ENCODE data around the gene CCNY.

The CCNY gene

DNA sequence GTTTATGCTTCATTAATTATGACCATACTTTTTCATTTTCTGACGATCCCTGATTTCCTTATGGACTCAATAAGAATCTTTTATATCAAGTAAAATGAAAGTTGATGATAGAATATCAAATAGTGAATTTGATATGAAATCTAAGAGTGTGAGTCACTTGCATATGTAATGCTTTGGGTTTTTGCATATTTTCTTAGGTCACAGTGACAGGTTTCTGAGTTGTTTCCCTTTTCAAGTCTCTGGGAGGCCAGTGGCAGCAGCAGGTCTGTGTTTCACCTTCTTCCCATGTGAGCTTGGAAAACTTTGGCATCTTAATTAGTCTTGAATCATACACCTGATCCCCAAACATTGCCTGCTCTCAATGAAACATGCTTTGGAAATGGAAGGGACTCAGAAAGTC, 234.1 kb downstream of the CCNY start:
- TF ChIP-seq NFIC (IDR thresholded peaks at IDR 0.05) (no peak), TCF12 (IDR thresholded peaks at IDR 0.05; ENCODE audit: low read depth) (no peak), TAF1 (IDR thresholded peaks at IDR 0.05; ENCODE audit: low read depth) (no peak), EGR1 (IDR thresholded peaks at IDR 0.05) (no peak)
- TF ChIP-seq, protein P1, sequence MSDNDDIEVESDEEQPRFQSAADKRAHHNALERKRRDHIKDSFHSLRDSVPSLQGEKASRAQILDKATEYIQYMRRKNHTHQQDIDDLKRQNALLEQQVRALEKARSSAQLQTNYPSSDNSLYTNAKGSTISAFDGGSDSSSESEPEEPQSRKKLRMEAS (IDR thresholded peaks at IDR 0.05) = no peak

DNA sequence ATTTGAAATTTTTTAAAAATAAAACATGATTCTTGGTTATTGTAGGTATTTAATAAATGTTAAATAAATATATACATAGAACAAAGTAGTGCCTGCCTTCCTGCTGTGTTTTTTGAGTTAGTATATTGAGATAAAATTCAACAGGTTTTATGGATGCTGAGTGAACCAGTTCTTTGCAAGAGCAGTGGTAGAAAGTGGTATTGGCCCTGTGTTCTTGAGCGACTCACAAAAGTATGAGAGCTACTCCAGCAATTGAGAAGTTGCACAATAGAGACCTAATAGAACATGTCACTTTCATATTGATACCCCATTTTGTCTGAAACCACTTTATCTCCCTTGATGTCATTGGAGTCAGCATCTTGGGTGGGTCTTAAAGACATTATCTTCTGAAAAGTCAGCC, 236.3 kb downstream of the CCNY start:
- TF ChIP-seq CEBPB (IDR thresholded peaks at IDR 0.05) (no peak), ZBTB7A (IDR thresholded peaks at IDR 0.05; ENCODE audit: low read depth) (no peak), TEAD4 (IDR thresholded peaks at IDR 0.05) (no peak), YY1 (IDR thresholded peaks at IDR 0.05; ENCODE audit: low read depth) (no peak), RAD21 (IDR thresholded peaks at IDR 0.05; ENCODE audit: low read depth) (no peak), CREB1 (IDR thresholded peaks at IDR 0.05; ENCODE audit: low read depth) (no peak), TCF12 (IDR thresholded peaks at IDR 0.05; ENCODE audit: low read depth) (no peak), NFIC (IDR thresholded peaks at IDR 0.05) (no peak), TAF1 (IDR thresholded peaks at IDR 0.05; ENCODE audit: low read depth) (no peak), EGR1 (IDR thresholded peaks at IDR 0.05) (no peak)
- TF ChIP-seq, protein P1 (IDR thresholded peaks at IDR 0.05) = no peak
- TF ChIP-seq, protein P2, sequence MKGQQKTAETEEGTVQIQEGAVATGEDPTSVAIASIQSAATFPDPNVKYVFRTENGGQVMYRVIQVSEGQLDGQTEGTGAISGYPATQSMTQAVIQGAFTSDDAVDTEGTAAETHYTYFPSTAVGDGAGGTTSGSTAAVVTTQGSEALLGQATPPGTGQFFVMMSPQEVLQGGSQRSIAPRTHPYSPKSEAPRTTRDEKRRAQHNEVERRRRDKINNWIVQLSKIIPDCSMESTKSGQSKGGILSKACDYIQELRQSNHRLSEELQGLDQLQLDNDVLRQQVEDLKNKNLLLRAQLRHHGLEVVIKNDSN (IDR thresholded peaks at IDR 0.05) = no peak
- TF ChIP-seq, protein P3, sequence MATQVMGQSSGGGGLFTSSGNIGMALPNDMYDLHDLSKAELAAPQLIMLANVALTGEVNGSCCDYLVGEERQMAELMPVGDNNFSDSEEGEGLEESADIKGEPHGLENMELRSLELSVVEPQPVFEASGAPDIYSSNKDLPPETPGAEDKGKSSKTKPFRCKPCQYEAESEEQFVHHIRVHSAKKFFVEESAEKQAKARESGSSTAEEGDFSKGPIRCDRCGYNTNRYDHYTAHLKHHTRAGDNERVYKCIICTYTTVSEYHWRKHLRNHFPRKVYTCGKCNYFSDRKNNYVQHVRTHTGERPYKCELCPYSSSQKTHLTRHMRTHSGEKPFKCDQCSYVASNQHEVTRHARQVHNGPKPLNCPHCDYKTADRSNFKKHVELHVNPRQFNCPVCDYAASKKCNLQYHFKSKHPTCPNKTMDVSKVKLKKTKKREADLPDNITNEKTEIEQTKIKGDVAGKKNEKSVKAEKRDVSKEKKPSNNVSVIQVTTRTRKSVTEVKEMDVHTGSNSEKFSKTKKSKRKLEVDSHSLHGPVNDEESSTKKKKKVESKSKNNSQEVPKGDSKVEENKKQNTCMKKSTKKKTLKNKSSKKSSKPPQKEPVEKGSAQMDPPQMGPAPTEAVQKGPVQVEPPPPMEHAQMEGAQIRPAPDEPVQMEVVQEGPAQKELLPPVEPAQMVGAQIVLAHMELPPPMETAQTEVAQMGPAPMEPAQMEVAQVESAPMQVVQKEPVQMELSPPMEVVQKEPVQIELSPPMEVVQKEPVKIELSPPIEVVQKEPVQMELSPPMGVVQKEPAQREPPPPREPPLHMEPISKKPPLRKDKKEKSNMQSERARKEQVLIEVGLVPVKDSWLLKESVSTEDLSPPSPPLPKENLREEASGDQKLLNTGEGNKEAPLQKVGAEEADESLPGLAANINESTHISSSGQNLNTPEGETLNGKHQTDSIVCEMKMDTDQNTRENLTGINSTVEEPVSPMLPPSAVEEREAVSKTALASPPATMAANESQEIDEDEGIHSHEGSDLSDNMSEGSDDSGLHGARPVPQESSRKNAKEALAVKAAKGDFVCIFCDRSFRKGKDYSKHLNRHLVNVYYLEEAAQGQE (IDR thresholded peaks at IDR 0.05; ENCODE audit: low read depth) = no peak

DNA sequence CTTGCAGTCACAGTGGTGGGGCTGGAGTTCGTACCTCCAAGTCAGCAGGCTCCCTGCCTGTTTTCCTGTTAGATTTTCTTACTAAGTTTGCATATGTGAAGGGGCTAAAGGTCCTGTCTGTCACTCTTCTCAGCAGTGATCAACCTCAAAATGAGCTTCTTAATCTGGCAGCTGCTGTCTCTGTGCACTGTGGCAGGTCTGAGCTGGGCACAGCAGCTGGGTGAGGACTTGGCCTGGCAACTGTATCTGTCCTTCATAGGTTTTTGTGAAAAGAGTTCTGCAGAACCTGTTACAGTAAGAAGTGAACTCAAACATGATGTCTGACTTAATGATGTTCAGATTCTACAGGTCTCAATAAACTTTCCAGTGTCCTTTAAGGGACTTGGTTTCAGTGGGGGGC, 237.5 kb downstream of the CCNY start:
- TF ChIP-seq TAF1 (IDR thresholded peaks at IDR 0.05; ENCODE audit: low read depth) (no peak), TCF12 (IDR thresholded peaks at IDR 0.05; ENCODE audit: low read depth) (no peak), NFIC (IDR thresholded peaks at IDR 0.05) (no peak), EP300 (IDR thresholded peaks at IDR 0.05; ENCODE audit: borderline replicate concordance) (no peak), EGR1 (IDR thresholded peaks at IDR 0.05) (no peak), ZBTB7A (IDR thresholded peaks at IDR 0.05; ENCODE audit: low read depth) (no peak), YY1 (IDR thresholded peaks at IDR 0.05; ENCODE audit: low read depth) (no peak), CEBPB (IDR thresholded peaks at IDR 0.05) (no peak), TEAD4 (IDR thresholded peaks at IDR 0.05) (no peak), FOXM1 (IDR thresholded peaks at IDR 0.05; ENCODE audit: borderline replicate concordance, low read depth) (no peak), CREB1 (IDR thresholded peaks at IDR 0.05; ENCODE audit: low read depth) (no peak), RAD21 (IDR thresholded peaks at IDR 0.05; ENCODE audit: low read depth) (no peak)
- TF ChIP-seq, protein P3 (IDR thresholded peaks at IDR 0.05; ENCODE audit: low read depth) = no peak
- TF ChIP-seq, protein P1 (IDR thresholded peaks at IDR 0.05) = no peak
- TF ChIP-seq, protein P2 (IDR thresholded peaks at IDR 0.05) = no peak

DNA sequence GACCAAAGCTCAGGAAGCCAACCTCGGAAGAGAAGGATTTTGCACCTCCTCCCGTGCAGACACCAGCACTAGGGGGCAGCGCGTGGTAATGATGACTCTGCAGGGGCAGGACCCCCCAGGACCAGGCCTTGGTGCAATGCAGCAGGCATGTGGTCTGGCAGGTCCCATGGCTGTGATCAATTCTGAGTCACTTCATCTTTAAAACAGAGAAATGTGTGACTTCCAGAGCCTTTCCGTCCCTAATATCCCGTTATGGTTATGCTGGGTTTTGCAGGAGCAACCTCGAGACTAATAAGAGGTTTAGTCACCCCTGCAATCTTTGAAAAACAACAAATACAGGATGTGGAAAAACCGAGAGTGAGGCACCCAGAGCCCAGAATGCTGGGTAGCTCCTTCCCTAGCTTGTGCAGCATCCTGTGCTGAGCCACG, 238.6 kb downstream of the CCNY start:
- TF ChIP-seq EP300 (IDR thresholded peaks at IDR 0.05; ENCODE audit: borderline replicate concordance) (no peak), ZBTB7A (IDR thresholded peaks at IDR 0.05; ENCODE audit: low read depth) (no peak), FOXM1 (IDR thresholded peaks at IDR 0.05; ENCODE audit: borderline replicate concordance, low read depth) (no peak), RAD21 (IDR thresholded peaks at IDR 0.05; ENCODE audit: low read depth) (no peak), TEAD4 (IDR thresholded peaks at IDR 0.05) (no peak), CREB1 (IDR thresholded peaks at IDR 0.05; ENCODE audit: low read depth) (no peak), CEBPB (IDR thresholded peaks at IDR 0.05) (no peak), EGR1 (IDR thresholded peaks at IDR 0.05) (no peak), TCF12 (IDR thresholded peaks at IDR 0.05; ENCODE audit: low read depth) (no peak)
- TF ChIP-seq, protein P2 (IDR thresholded peaks at IDR 0.05) = no peak
- TF ChIP-seq, protein P3 (IDR thresholded peaks at IDR 0.05; ENCODE audit: low read depth) = no peak

Measured in Ishikawa (cell line).